ENCODE results near the gene UGT1A9.

Gene UGT1A9

GRCh38 chr2:233799716-233800115 is 128.0 kb downstream of the UGT1A9 start:
- H4K20me1 ChIP-seq (ENCODE audit: control insufficient read depth, insufficient read depth, low read depth, low read length), result no peaks in the 10 kb centered on the region
- TF ChIP-seq CTCF (IDR thresholded peaks at IDR 0.05; ENCODE audit: low read depth, low read length, poor library complexity, severe bottlenecking) (no peak), EZH2phosphoT487 (IDR thresholded peaks at IDR 0.05; ENCODE audit: borderline replicate concordance, low read length) (no peak)
- no peak overlapping the region for H3K4me3 ChIP-seq (ENCODE audit: low read length)
- no peaks in the 10 kb centered on the region for H3K79me2 ChIP-seq (ENCODE audit: control insufficient read depth, low read length)
- H3F3A ChIP-seq (ENCODE audit: control insufficient read depth, insufficient read depth), result no peaks in the 10 kb centered on the region
- no peaks in the 10 kb centered on the region for H3K9me2 ChIP-seq (replicated peaks; ENCODE audit: control insufficient read depth, low read length)
- no peaks in the 10 kb centered on the region for H3K36me3 ChIP-seq (ENCODE audit: control insufficient read depth, low read length)
- no peak overlapping the region for H3K4me2 ChIP-seq (ENCODE audit: low read length)
- H3K9me3 ChIP-seq (ENCODE audit: control insufficient read depth, insufficient read depth, low read length), result no peaks in the 10 kb centered on the region
- H3K4me1 ChIP-seq (ENCODE audit: control insufficient read depth, low read length), result peaks cover 9% of the 10 kb centered on the region
- H3K27ac ChIP-seq (ENCODE audit: low read depth, low read length), result no peak overlapping the region
- H3K27me3 ChIP-seq (ENCODE audit: control insufficient read depth, low read length), result peaks cover 3% of the 10 kb centered on the region; the same call in 1 of the 2 replicates

- no peaks in the 10 kb centered on the region for H3F3A ChIP-seq (ENCODE audit: control insufficient read depth, insufficient read depth)
These were observed 128.5 kb downstream of the UGT1A9 start for GRCh38 chr2:233800208-233800607.

GRCh38 chr2:233801357-233802131 is 129.8 kb downstream of the UGT1A9 start:
- Histone ChIP-seq H3K4me2 (ENCODE audit: low read length) (no peak overlapping the region), H3K27me3 (ENCODE audit: control insufficient read depth, low read length) (peaks cover 3% of the 10 kb centered on the region; the same call in 1 of the 2 replicates), H4K20me1 (ENCODE audit: control insufficient read depth, insufficient read depth, low read depth, low read length) (no peaks in the 10 kb centered on the region), H3K9me2 (replicated peaks; ENCODE audit: control insufficient read depth, low read length) (no peaks in the 10 kb centered on the region), H3K9me3 (ENCODE audit: control insufficient read depth, insufficient read depth, low read length) (no peaks in the 10 kb centered on the region), H3K4me3 (ENCODE audit: low read length) (no peak overlapping the region), H3K4me1 (ENCODE audit: control insufficient read depth, low read length) (peaks cover 9% of the 10 kb centered on the region), H3K36me3 (ENCODE audit: control insufficient read depth, low read length) (no peaks in the 10 kb centered on the region), H3K79me2 (ENCODE audit: control insufficient read depth, low read length) (no peaks in the 10 kb centered on the region), H3F3A (ENCODE audit: control insufficient read depth, insufficient read depth) (no peaks in the 10 kb centered on the region), H3K27ac (ENCODE audit: low read depth, low read length) (no peak overlapping the region)
- TF ChIP-seq EZH2phosphoT487 (IDR thresholded peaks at IDR 0.05; ENCODE audit: borderline replicate concordance, low read length) (no peak), CTCF (IDR thresholded peaks at IDR 0.05; ENCODE audit: low read depth, low read length, poor library complexity, severe bottlenecking) (no peak)

More at GRCh38 chr2:233800208-233800607, 128.5 kb downstream of the UGT1A9 start:
- H3K27ac ChIP-seq (ENCODE audit: low read depth, low read length), result no peak overlapping the region
- peaks cover 3% of the 10 kb centered on the region; the same call in 1 of the 2 replicates for H3K27me3 ChIP-seq (ENCODE audit: control insufficient read depth, low read length)
- no peaks in the 10 kb centered on the region for H4K20me1 ChIP-seq (ENCODE audit: control insufficient read depth, insufficient read depth, low read depth, low read length)
- H3K36me3 ChIP-seq (ENCODE audit: control insufficient read depth, low read length), result no peaks in the 10 kb centered on the region
- no peak for TF ChIP-seq EZH2phosphoT487 (IDR thresholded peaks at IDR 0.05; ENCODE audit: borderline replicate concordance, low read length)
- no peak for TF ChIP-seq CTCF (IDR thresholded peaks at IDR 0.05; ENCODE audit: low read depth, low read length, poor library complexity, severe bottlenecking)
- H3K79me2 ChIP-seq (ENCODE audit: control insufficient read depth, low read length), result no peaks in the 10 kb centered on the region
- no peak overlapping the region for H3K4me2 ChIP-seq (ENCODE audit: low read length)
- no peak overlapping the region for H3K4me3 ChIP-seq (ENCODE audit: low read length)
- no peaks in the 10 kb centered on the region for H3K9me2 ChIP-seq (replicated peaks; ENCODE audit: control insufficient read depth, low read length)
- H3K9me3 ChIP-seq (ENCODE audit: control insufficient read depth, insufficient read depth, low read length), result no peaks in the 10 kb centered on the region
- H3K4me1 ChIP-seq (ENCODE audit: control insufficient read depth, low read length), result peaks cover 9% of the 10 kb centered on the region
